Vagina (tissue), 2 donors: ENCODE results near the gene CABLES2. TPM values are rescaled to one million over a fixed set of nuclear protein-coding genes. Genes with fewer than 3 reads are reported as not detected.
A peak's percentile ranks its signal among the peaks of the same experiment; 100 is the strongest.

ENCODE experiments used
- DNase-seq, 2 donors: peaks; one replicate each; pipeline ENCODE4 v3.0.0-alpha.2; 2017; ENCODE audit errors: extremely low spot score in 2 of 2
- H3K27ac ChIP-seq: fragments of 200-600 bp; sonication (generic); one replicate; pipeline ENCODE4 v1.5.1; 2019
- H3K27me3 ChIP-seq: fragments of 200-600 bp; sonication (generic); one replicate; pipeline ENCODE4 v1.5.1; 2019
- H3K36me3 ChIP-seq, 2 donors: fragments of 200-600 bp; sonication (generic); one replicate each; pipeline ENCODE4 v1.5.1; 2017 to 2019
- H3K4me1 ChIP-seq: fragments of 200-600 bp; sonication (generic); one replicate; pipeline ENCODE4 v1.5.1; 2019
- H3K4me3 ChIP-seq, 2 donors: fragments of 200-600 bp; sonication (generic); 1 replicate in 1 of 2; 2 replicates in 1 of 2; pipeline ENCODE4 v1.5.1; 2016 to 2019
- H3K9me3 ChIP-seq: fragments of 200-600 bp; sonication (generic); one replicate; pipeline ENCODE4 v1.5.1; 2019
- CTCF ChIP-seq, 3 experiments: fragments of 450-650 bp in 2 of 3; fragments of 200-600 bp in 1 of 3; sonication (generic) in 1 of 3; IDR thresholded peaks; one replicate each; pipeline ENCODE4 v1.5.1; 2017 to 2019; ENCODE audit warnings: antibody characterized with exemption in 3 of 3, mild to moderate bottlenecking in 2 of 3, moderate library complexity in 2 of 3
- POLR2A ChIP-seq, 2 donors: fragments of 450-650 bp; IDR thresholded peaks; one replicate each; pipeline ENCODE4 v1.6.1; 2017; ENCODE audit warnings: antibody characterized with exemption in 2 of 2, mild to moderate bottlenecking in 2 of 2, moderate library complexity in 2 of 2
- POLR2AphosphoS5 ChIP-seq, 2 donors: sonication (generic); formaldehyde crosslinking; IDR thresholded peaks; one replicate each; pipeline ENCODE4 v1.9.0; 2017; ENCODE audit warnings: antibody characterized with exemption in 2 of 2, mild to moderate bottlenecking in 2 of 2, low read depth in 1 of 2; ENCODE audit not compliant: insufficient read depth in 1 of 2
- intact Hi-C: fragments of 100-400 bp; cut with DNase I; formaldehyde crosslinking; loops from one replicate; pipeline ENCODE4 v1.15.1; 2023
- total RNA-seq: library from RNA; depleted of rRNA; stranded (reverse); fragments of >200 nt; gene quantifications from one replicate; pipeline ENCODE4 v1.2.3, GENCODE V29; 2016

The CABLES2 gene
- total RNA-seq, 1 donor from 2014 or later, result 1.5 TPM

- intact Hi-C loops, result loop anchor here (5.0 to 10.0 kb wide), 2 partner anchors 84 to 242 kb away; partner anchors contain the start of genes ADRM1, PSMA7 and SS18L1
- peaks cover 40% of the 10 kb centered on the region for H3K4me1 ChIP-seq
These were observed 20.5 kb downstream of the CABLES2 start, which contains the start of gene RPS21 for GRCh38 chr20:62386383-62387218. Gene RPS21 (plus strand): TSS chr20:62387103. CDS start chr20:62387339, 236 bp downstream.

GRCh38 chr20:62382306-62383198 is 24.5 kb downstream of the CABLES2 start:
- Histone ChIP-seq H3K9me3 (no peaks in the 10 kb centered on the region), H3K27me3 (no peaks in the 10 kb centered on the region), H3K4me1 (peaks cover 59% of the 10 kb centered on the region), H3K36me3 (no peaks in the 10 kb centered on the region), H3K4me3 (no peak overlapping the region), H3K27ac (no peak overlapping the region)
- intact Hi-C loops, result loop anchor here (10.0 kb wide), 1 partner anchor 238 kb away; the partner anchor contains the start of genes PSMA7 and SS18L1
- TF ChIP-seq POLR2A (IDR thresholded peaks at IDR 0.05) (no peak), CTCF (IDR thresholded peaks at IDR 0.05) (peak; percentile 83 to 86 (median 85)), POLR2AphosphoS5 (IDR thresholded peaks at IDR 0.05; ENCODE audit: insufficient read depth in 1 of 2, low read depth in 1 of 2) (peak in 1 of 2 donors; percentile 31)
- DNase-seq, result no peak

More at GRCh38 chr20:62386383-62387218, 20.5 kb downstream of the CABLES2 start, which contains the start of gene RPS21:
- Histone ChIP-seq H3K27me3 (no peaks in the 10 kb centered on the region), H3K9me3 (no peaks in the 10 kb centered on the region), H3K36me3 (peaks cover 0 to 27% of the 10 kb centered on the region in 2 donors), H3K27ac (peak within 1 kb of the TSS; percentile 92), H3K4me3 (peak within 1 kb of the TSS; percentile 87 to 100)
- TF ChIP-seq CTCF (IDR thresholded peaks at IDR 0.05), result peak in 1 of 3 experiments; percentile 12
- peak; percentile 90 to 97 for TF ChIP-seq POLR2AphosphoS5 (IDR thresholded peaks at IDR 0.05; ENCODE audit: insufficient read depth in 1 of 2, low read depth in 1 of 2)
- TF ChIP-seq POLR2A (IDR thresholded peaks at IDR 0.05), result peak in 1 of 2 donors; percentile 52
- no peak for DNase-seq

- intact Hi-C loops, result loop anchor here (10.0 kb wide), 1 partner anchor 237 kb away; the partner anchor contains the start of genes PSMA7 and SS18L1
- TF ChIP-seq POLR2A (IDR thresholded peaks at IDR 0.05) (no peak), CTCF (IDR thresholded peaks at IDR 0.05) (no peak)
These were observed 25.2 kb downstream of the CABLES2 start for GRCh38 chr20:62381842-62382241.

GRCh38 chr20:62381202-62381797 is 25.8 kb downstream of the CABLES2 start:
- Histone ChIP-seq H3K36me3 (no peaks in the 10 kb centered on the region), H3K9me3 (no peaks in the 10 kb centered on the region), H3K4me1 (peaks cover 67% of the 10 kb centered on the region), H3K4me3 (no peak overlapping the region), H3K27me3 (no peaks in the 10 kb centered on the region), H3K27ac (peak overlapping the region; percentile 56)
- TF ChIP-seq POLR2A (IDR thresholded peaks at IDR 0.05) (no peak), POLR2AphosphoS5 (IDR thresholded peaks at IDR 0.05; ENCODE audit: insufficient read depth in 1 of 2, low read depth in 1 of 2) (peak in 1 of 2 donors; percentile 19)
- no peak for DNase-seq
- intact Hi-C loops, result loop anchor here (10.0 kb wide), 1 partner anchor 236 kb away; the partner anchor contains the start of genes PSMA7 and SS18L1

More at GRCh38 chr20:62381842-62382241, 25.2 kb downstream of the CABLES2 start:
- DNase-seq, result no peak
- Histone ChIP-seq H3K4me3 (no peak overlapping the region), H3K9me3 (no peaks in the 10 kb centered on the region), H3K36me3 (no peaks in the 10 kb centered on the region), H3K27ac (peak overlapping the region; percentile 56), H3K4me1 (peaks cover 63% of the 10 kb centered on the region), H3K27me3 (no peaks in the 10 kb centered on the region)
